Stimulated activated naive CD8-positive, alpha-beta T cell treated with anti-CD3 and anti-CD28 coated beads, Interleukin-15, Interleukin-2, amounts not matched to agents 100 U/mL and 50 U/mL, for 24 hours (primary cell): ENCODE measurements around the gene RGS8.

Experiments used
- ATAC-seq: fragments of 150-1000 bp; cut with Tn5 transposase; one replicate; pipeline ENCODE4 v1.10.0; 2021
- DNase-seq: peaks from one replicate; pipeline ENCODE4 v3.0.0; 2021

RGS8 gene

GRCh38 chr1:182671750-182672486, 12.5 kb downstream of the RGS8 start:
- DNase-seq (no peak), ATAC-seq (no peak)

- DNase-seq (no peak), ATAC-seq (no peak)
Observed at GRCh38 chr1:182670032-182670749, 14.2 kb downstream of the RGS8 start.

- ATAC-seq (no peak), DNase-seq (no peak)
Observed at GRCh38 chr1:182669266-182669665, 15.1 kb downstream of the RGS8 start.

- DNase-seq (no peak), ATAC-seq (no peak)
Observed at GRCh38 chr1:182668521-182669054, 15.8 kb downstream of the RGS8 start.

GRCh38 chr1:182667848-182668505, 16.4 kb downstream of the RGS8 start:
- DNase-seq: no peak
- no peak for ATAC-seq

GRCh38 chr1:182666706-182667105, 17.7 kb downstream of the RGS8 start:
- no peak for ATAC-seq
- no peak for DNase-seq

GRCh38 chr1:182664296-182664695, 20.1 kb downstream of the RGS8 start:
- ATAC-seq (no peak), DNase-seq (no peak)

- ATAC-seq (no peak), DNase-seq (no peak)
Observed at GRCh38 chr1:182662956-182663355, 21.4 kb downstream of the RGS8 start.

- ATAC-seq (no peak), DNase-seq (no peak)
Observed at GRCh38 chr1:182662121-182662890, 22.1 kb downstream of the RGS8 start.

- DNase-seq (no peak), ATAC-seq (no peak)
Observed at GRCh38 chr1:182658055-182658454, 26.3 kb downstream of the RGS8 start.

- no peak for ATAC-seq
Observed at GRCh38 chr1:182656842-182657397, 27.5 kb downstream of the RGS8 start.

GRCh38 chr1:182653986-182654385, 30.4 kb downstream of the RGS8 start:
- DNase-seq: no peak
- no peak for ATAC-seq

More at GRCh38 chr1:182656842-182657397, 27.5 kb downstream of the RGS8 start:
- no peak for DNase-seq

GRCh38 chr1:182652933-182653332, 31.5 kb downstream of the RGS8 start:
- DNase-seq (no peak), ATAC-seq (no peak)

- no peak for ATAC-seq
- no peak for DNase-seq
Observed at GRCh38 chr1:182651339-182651724, 33.1 kb downstream of the RGS8 start.

- no peak for ATAC-seq
Observed at GRCh38 chr1:182650678-182651338, 33.6 kb downstream of the RGS8 start.

GRCh38 chr1:182649041-182649440, 35.3 kb downstream of the RGS8 start:
- no peak for DNase-seq
- no peak for ATAC-seq

More at GRCh38 chr1:182650678-182651338, 33.6 kb downstream of the RGS8 start:
- no peak for DNase-seq

GRCh38 chr1:182646739-182647138, 37.6 kb downstream of the RGS8 start:
- DNase-seq: no peak
- ATAC-seq: no peak

- DNase-seq (no peak), ATAC-seq (no peak)
Observed at GRCh38 chr1:182644886-182645285, 39.5 kb downstream of the RGS8 start.

GRCh38 chr1:182643699-182644098, 40.7 kb downstream of the RGS8 start:
- ATAC-seq (no peak), DNase-seq (no peak)

GRCh38 chr1:182642461-182642860, 41.9 kb downstream of the RGS8 start:
- DNase-seq: no peak
- no peak for ATAC-seq

GRCh38 chr1:182641561-182641960, 42.8 kb downstream of the RGS8 start:
- DNase-seq (no peak), ATAC-seq (no peak)
